Activated naive CD8-positive, alpha-beta T cell treated with anti-CD3 and anti-CD28 coated beads for 36 hours (primary cell): ENCODE measurements around the gene MRPS18A. TPM values are rescaled to one million over a fixed set of nuclear protein-coding genes. Genes with fewer than 3 reads are reported as not detected.
A peak's percentile ranks its signal among the peaks of the same experiment; 100 is the strongest.

Experiments
- DNase-seq: peaks from one replicate; pipeline ENCODE4 v3.0.0; 2021
- H3K27ac Mint-ChIP-seq: one replicate; pipeline ENCODE4 v1.8.0; 2022; ENCODE audit warnings: mild to moderate bottlenecking, moderate library complexity, mixed read lengths
- H3K27me3 Mint-ChIP-seq: one replicate; pipeline ENCODE4 v1.8.0; 2022; ENCODE audit warnings: mild to moderate bottlenecking, mixed read lengths
- H3K36me3 Mint-ChIP-seq: one replicate; pipeline ENCODE4 v1.8.0; 2021; ENCODE audit warnings: mild to moderate bottlenecking, mixed read lengths
- H3K4me1 Mint-ChIP-seq: one replicate; pipeline ENCODE4 v1.8.0; 2021; ENCODE audit warnings: mixed read lengths
- H3K4me3 Mint-ChIP-seq: one replicate; pipeline ENCODE4 v1.8.0; 2022; ENCODE audit warnings: mild to moderate bottlenecking, moderate library complexity, mixed read lengths
- H3K9me3 Mint-ChIP-seq: one replicate; pipeline ENCODE4 v1.8.0; 2022; ENCODE audit warnings: mixed read lengths
- total RNA-seq, 2 experiments: library from RNA; stranded (reverse); gene quantifications; one replicate each; pipeline ENCODE4 v1.2.3, GENCODE V29; 2021

The MRPS18A gene
- total RNA-seq, 2 experiments from 2014 or later, result 63.8 to 65.3 TPM

GRCh38 chr6:43628393-43629103 is 59.0 kb downstream of the MRPS18A start:
- H3K27me3 Mint-ChIP-seq, result no peaks in the 10 kb centered on the region
- H3K4me3 Mint-ChIP-seq, result peak overlapping the region; percentile 100
- H3K27ac Mint-ChIP-seq, result peak overlapping the region; percentile 98
- peaks cover 34% of the 10 kb centered on the region for H3K4me1 Mint-ChIP-seq
- no peaks in the 10 kb centered on the region for H3K9me3 Mint-ChIP-seq
- peaks cover 17% of the 10 kb centered on the region for H3K36me3 Mint-ChIP-seq
- peak; percentile 65 for DNase-seq

GRCh38 chr6:43627008-43627825 is 60.4 kb downstream of the MRPS18A start:
- Mint-ChIP-seq H3K27ac (peak overlapping the region; percentile 83), H3K9me3 (no peaks in the 10 kb centered on the region), H3K4me3 (peak overlapping the region; percentile 61), H3K36me3 (peaks cover 19% of the 10 kb centered on the region), H3K4me1 (peaks cover 34% of the 10 kb centered on the region), H3K27me3 (no peaks in the 10 kb centered on the region)
- no peak for DNase-seq

DNA sequence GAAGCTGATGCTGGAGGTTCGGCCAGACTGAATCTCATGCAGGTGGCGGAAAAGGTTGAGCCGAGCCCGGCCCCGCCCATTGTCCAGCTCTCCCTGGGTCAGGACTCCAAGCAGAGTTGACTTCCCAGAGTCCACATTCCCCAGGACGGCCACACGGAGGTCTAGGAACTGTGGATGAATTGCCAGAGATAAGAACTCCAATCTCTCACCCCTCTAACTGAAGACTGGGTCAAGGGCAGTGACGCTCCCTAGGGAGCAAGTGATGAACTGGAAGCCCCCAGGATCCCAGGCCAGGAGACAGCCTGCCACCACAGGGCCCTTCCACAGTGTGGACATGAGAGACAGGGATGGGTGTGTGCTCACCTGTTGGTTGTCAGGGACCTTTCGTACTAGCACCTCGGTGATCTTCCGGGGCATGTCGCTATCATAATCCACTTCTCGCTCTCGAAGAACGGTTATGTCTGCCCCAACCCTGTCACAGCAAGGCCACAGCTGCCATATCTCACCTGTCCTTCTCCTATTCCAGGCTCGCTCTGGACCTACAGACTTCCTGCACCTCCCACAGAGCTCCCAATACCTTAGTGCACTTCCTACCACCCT is 62.1 kb downstream of the MRPS18A start:
- H3K27ac Mint-ChIP-seq, result no peak overlapping the region
- no peak for DNase-seq
- H3K27me3 Mint-ChIP-seq, result no peaks in the 10 kb centered on the region
- H3K4me1 Mint-ChIP-seq, result peaks cover 30% of the 10 kb centered on the region
- no peak overlapping the region for H3K4me3 Mint-ChIP-seq
- peaks cover 24% of the 10 kb centered on the region for H3K36me3 Mint-ChIP-seq
- H3K9me3 Mint-ChIP-seq, result no peaks in the 10 kb centered on the region

- Mint-ChIP-seq H3K36me3 (peaks cover 24% of the 10 kb centered on the region), H3K4me1 (peaks cover 25% of the 10 kb centered on the region), H3K27ac (no peak overlapping the region), H3K27me3 (no peaks in the 10 kb centered on the region), H3K9me3 (no peaks in the 10 kb centered on the region), H3K4me3 (no peak overlapping the region)
- no peak for DNase-seq
Measured at GRCh38 chr6:43624786-43625288, 62.8 kb downstream of the MRPS18A start.

DNA sequence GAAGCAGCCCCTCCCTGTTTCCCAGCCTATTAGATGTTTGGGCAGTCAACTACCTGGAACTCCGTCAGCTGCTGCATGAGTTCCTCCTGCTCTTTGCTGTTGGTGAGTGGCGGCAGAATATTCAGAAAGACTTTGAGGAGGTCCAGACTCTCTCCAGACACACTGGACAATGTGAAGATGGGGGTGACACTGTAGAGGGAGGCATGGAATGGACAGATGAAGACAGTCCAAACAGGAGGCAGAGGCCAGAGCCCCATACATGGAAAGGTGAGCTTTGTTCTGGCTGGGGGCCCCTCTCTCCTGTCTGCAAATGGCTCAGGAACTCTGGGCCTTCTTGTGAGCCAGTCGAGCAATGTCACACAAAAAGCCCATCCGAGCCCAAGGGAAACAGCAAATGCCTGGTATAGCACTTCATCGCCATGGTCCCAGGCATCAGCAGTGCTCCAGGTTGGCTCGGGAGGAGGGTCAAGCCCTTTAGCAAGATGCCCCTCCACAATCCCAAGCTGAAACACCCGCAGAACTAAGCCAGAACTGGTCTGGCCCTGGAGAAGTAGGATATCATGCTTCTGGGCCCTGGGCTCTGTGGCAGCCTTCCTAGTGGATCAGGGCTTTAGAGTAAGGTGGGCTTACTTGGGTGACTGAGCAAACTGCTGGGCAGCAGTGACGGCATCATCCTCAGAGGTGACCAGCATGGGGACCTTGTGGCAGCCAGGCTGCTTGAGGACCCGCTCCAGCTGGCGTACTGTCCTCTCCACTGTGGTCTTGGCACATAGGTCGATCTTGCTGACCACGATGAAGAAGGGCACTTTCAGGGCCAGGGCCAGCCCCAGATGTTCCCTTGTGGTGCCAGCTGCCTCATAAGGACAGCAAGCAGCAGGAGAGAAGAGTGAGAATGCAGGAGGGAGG is 63.5 kb downstream of the MRPS18A start:
- Mint-ChIP-seq H3K27ac (no peak overlapping the region), H3K9me3 (no peaks in the 10 kb centered on the region), H3K4me1 (peaks cover 25% of the 10 kb centered on the region), H3K4me3 (no peak overlapping the region), H3K27me3 (no peaks in the 10 kb centered on the region), H3K36me3 (peaks cover 24% of the 10 kb centered on the region)
- no peak for DNase-seq

- no peaks in the 10 kb centered on the region for H3K27me3 Mint-ChIP-seq
- DNase-seq, result no peak
- H3K27ac Mint-ChIP-seq, result no peak overlapping the region
- H3K36me3 Mint-ChIP-seq, result peaks cover 20% of the 10 kb centered on the region
- H3K4me1 Mint-ChIP-seq, result peaks cover 17% of the 10 kb centered on the region
- H3K4me3 Mint-ChIP-seq, result no peak overlapping the region
- no peaks in the 10 kb centered on the region for H3K9me3 Mint-ChIP-seq
Measured at GRCh38 chr6:43622541-43622940, 65.0 kb downstream of the MRPS18A start.

- no peaks in the 10 kb centered on the region for H3K9me3 Mint-ChIP-seq
- peaks cover 10% of the 10 kb centered on the region for H3K4me1 Mint-ChIP-seq
- no peak overlapping the region for H3K4me3 Mint-ChIP-seq
- peak overlapping the region; percentile 30 for H3K27ac Mint-ChIP-seq
- peaks cover 16% of the 10 kb centered on the region for H3K36me3 Mint-ChIP-seq
- no peaks in the 10 kb centered on the region for H3K27me3 Mint-ChIP-seq
- DNase-seq, result no peak
Measured at GRCh38 chr6:43621836-43622180, 65.8 kb downstream of the MRPS18A start.

Other genes with a start within 250 kb of the MRPS18A start
- under 1 TPM; 0.78 to 0.93 TPM for gene DLK2, start 232.2 kb downstream of the MRPS18A start, total RNA-seq
- gene TJAP1, start 210.2 kb downstream of the MRPS18A start, total RNA-seq, result 10 to 100 TPM; 36.5 to 37.2 TPM
- under 1 TPM; 0.10 TPM for gene LRRC73, start 177.4 kb downstream of the MRPS18A start, total RNA-seq
- gene YIPF3, start 170.9 kb downstream of the MRPS18A start, total RNA-seq, result 10 to 100 TPM; 38.1 to 38.2 TPM
- 10 to 100 TPM; 87.6 to 99.1 TPM for gene POLR1C, start 170.7 kb downstream of the MRPS18A start, total RNA-seq
- gene XPO5, start 111.8 kb downstream of the MRPS18A start, total RNA-seq, result 100 to 1,000 TPM; 119 to 121 TPM
- 10 to 100 TPM; 23.4 to 30.1 TPM for gene POLH, start 111.6 kb downstream of the MRPS18A start, total RNA-seq
- gene GTPBP2, start 58.5 kb downstream of the MRPS18A start, total RNA-seq, result 10 to 100 TPM; 49.2 to 52.1 TPM
- 10 to 100 TPM; 29.9 to 30.1 TPM for gene MAD2L1BP, start 52.0 kb downstream of the MRPS18A start, total RNA-seq
- gene RSPH9, start 42.8 kb downstream of the MRPS18A start, total RNA-seq, result not detected
- 10 to 100 TPM; 51.9 to 54.7 TPM for gene VEGFA, start 82.4 kb upstream of the MRPS18A start, total RNA-seq